Endothelial cell of umbilical vein (primary cell): ENCODE results near the gene C1orf185. TPM values are rescaled to one million over a fixed set of nuclear protein-coding genes. Genes with fewer than 3 reads are reported as not detected.

Experiments used
- BruUV-seq: library from RNA; stranded (reverse); fragments of 400-500 nt; replicated peaks from 2 replicates; lab custom pipeline; 2021; lab: Mats Ljungman, UMichigan
- CTCF ChIA-PET: fragments of 300-600, 350-600 bp; sonication (Branson Sonifier 250); formaldehyde crosslinking; loops from one replicate; lab custom pipeline; 2021; ENCODE audit warnings: antibody characterized with exemption, inconsistent platforms; lab: Charles Lee
- POLR2A ChIA-PET: fragments of 300-600, 350-600 bp; sonication (Branson Sonifier 250); formaldehyde crosslinking; loops from one replicate; lab custom pipeline; 2021; ENCODE audit warnings: antibody characterized with exemption, inconsistent platforms; lab: Charles Lee
- DNase-seq: peaks from one replicate; pipeline ENCODE4 v3.0.0-alpha.2; 2011; ENCODE audit warnings: low read depth, low spot score
- FAIRE-seq: peaks from 2 replicates; lab custom pipeline; 2011; peaks lifted over from hg19 to GRCh38; lab: Jason Lieb, UNC
- H2AFZ ChIP-seq: 2 replicates; pipeline ENCODE4 v1.6.0; 2012; ENCODE audit warnings: low read depth, low read length, control low read depth, inconsistent platforms
- H3K27ac ChIP-seq: 2 replicates; pipeline ENCODE4 v1.5.1; 2011; ENCODE audit warnings: low read depth, mild to moderate bottlenecking, control low read depth, low read length, moderate library complexity; ENCODE audit not compliant: insufficient read depth
- H3K27me3 ChIP-seq, 2 experiments: 2 replicates each; pipeline versions ENCODE4 v1.6.0 to v1.6.1; 2011; ENCODE audit warnings: low read length in 2 of 2, mixed read lengths in 1 of 2; ENCODE audit not compliant: control insufficient read depth in 2 of 2, insufficient read depth in 2 of 2
- H3K36me3 ChIP-seq, 2 experiments: 2 replicates in 1 of 2; 3 replicates in 1 of 2; pipeline ENCODE4 v1.5.1; 2011; ENCODE audit warnings: low read length in 2 of 2, mild to moderate bottlenecking in 1 of 2, moderate library complexity in 1 of 2; ENCODE audit not compliant: control insufficient read depth in 2 of 2, insufficient read depth in 2 of 2; ENCODE audit errors: extremely low read depth in 1 of 2
- H3K4me1 ChIP-seq: 3 replicates; pipeline ENCODE4 v1.5.1; 2011; ENCODE audit warnings: mild to moderate bottlenecking, low read length; ENCODE audit not compliant: control insufficient read depth, insufficient read depth; ENCODE audit errors: extremely low read depth
- H3K4me2 ChIP-seq: 2 replicates; pipeline ENCODE4 v1.6.1; 2011; ENCODE audit warnings: low read length, control low read depth, mixed read lengths; ENCODE audit not compliant: insufficient read depth
- H3K4me3 ChIP-seq, 3 experiments: fragments of 200-600 bp in 1 of 3; sonication (generic), shearing (Covaris generic) in 1 of 3; replicated peaks in 1 of 3; 2 replicates each; pipeline ENCODE4 v1.5.1; 2011 to 2016; ENCODE audit warnings: control low read depth in 3 of 3, low read length in 3 of 3, mild to moderate bottlenecking in 2 of 3, inconsistent platforms in 1 of 3, low read depth in 1 of 3, moderate library complexity in 1 of 3; ENCODE audit not compliant: insufficient read depth in 1 of 3
- H3K79me2 ChIP-seq: 2 replicates; pipeline ENCODE4 v1.6.0; 2012; ENCODE audit warnings: low read length, inconsistent platforms; ENCODE audit not compliant: control insufficient read depth, insufficient read depth
- H3K9ac ChIP-seq: replicated peaks from 2 replicates; pipeline ENCODE3; 2011; ENCODE audit warnings: low read length, control low read depth; ENCODE audit not compliant: insufficient read depth; ENCODE audit errors: extremely low read depth
- H3K9me1 ChIP-seq: replicated peaks from 3 replicates; pipeline ENCODE4 v1.6.0; 2011; ENCODE audit warnings: mild to moderate bottlenecking, low read length; ENCODE audit not compliant: control insufficient read depth, insufficient read depth; ENCODE audit errors: extremely low read depth
- H3K9me3 ChIP-seq: replicated peaks from 2 replicates; pipeline ENCODE4 v1.5.1; 2012; ENCODE audit warnings: low read length, inconsistent platforms; ENCODE audit not compliant: control insufficient read depth, insufficient read depth
- H4K20me1 ChIP-seq: replicated peaks from 2 replicates; pipeline ENCODE3; 2011; ENCODE audit warnings: mild to moderate bottlenecking, low read length; ENCODE audit not compliant: control insufficient read depth, insufficient read depth; ENCODE audit errors: extremely low read depth
- CTCF ChIP-seq, 2 donors: IDR thresholded peaks; 1 replicate in 1 of 2; 2 replicates in 1 of 2; pipeline ENCODE4 v1.5.1; 2011; ENCODE audit warnings: low read length in 2 of 2, mild to moderate bottlenecking in 2 of 2, moderate library complexity in 2 of 2, control low read depth in 1 of 2, inconsistent platforms in 1 of 2, low read depth in 1 of 2; ENCODE audit not compliant: insufficient read depth in 1 of 2; ENCODE audit errors: extremely low read depth in 1 of 2
- EZH2 ChIP-seq: IDR thresholded peaks from 2 replicates; pipeline ENCODE4 v1.6.1; 2012; ENCODE audit warnings: borderline replicate concordance, low read depth, mild to moderate bottlenecking, moderate library complexity, low read length, inconsistent platforms; ENCODE audit not compliant: severe bottlenecking
- FOS ChIP-seq: IDR thresholded peaks from 2 replicates; pipeline ENCODE4 v1.6.1; 2011; ENCODE audit warnings: mild to moderate bottlenecking, low read length, moderate library complexity, borderline replicate concordance; ENCODE audit not compliant: insufficient read depth
- GATA2 ChIP-seq: IDR thresholded peaks from 2 replicates; pipeline ENCODE4 v1.7.0; 2011; ENCODE audit warnings: low read depth, mild to moderate bottlenecking, moderate library complexity, mixed read lengths, low read length; ENCODE audit not compliant: insufficient read length, insufficient read depth
- JUN ChIP-seq: IDR thresholded peaks from 2 replicates; pipeline ENCODE4 v1.6.1; 2011; ENCODE audit warnings: borderline replicate concordance, low read depth; ENCODE audit not compliant: insufficient read length, insufficient read depth
- MAX ChIP-seq: IDR thresholded peaks from 2 replicates; pipeline ENCODE4 v1.6.1; 2011; ENCODE audit not compliant: insufficient read depth, insufficient read length
- MYC ChIP-seq: IDR thresholded peaks from one replicate; pipeline ENCODE4 v1.6.1; 2011; ENCODE audit warnings: mild to moderate bottlenecking, low read depth, low read length
- POLR2A ChIP-seq: IDR thresholded peaks from 2 replicates; pipeline ENCODE4 v1.6.1; 2012; ENCODE audit warnings: low read depth, mild to moderate bottlenecking, control low read depth, low read length
- POLR2AphosphoS5 ChIP-seq: IDR thresholded peaks from 2 replicates; pipeline ENCODE4 v1.6.1; 2012; ENCODE audit warnings: low read depth, mild to moderate bottlenecking, control low read depth, low read length, moderate library complexity; ENCODE audit not compliant: insufficient read depth
- dilution Hi-C: fragments of 300-500 bp; cut with MboI; formaldehyde crosslinking; loops from one replicate; pipeline ENCODE4 v1.15.0; 2019; ENCODE audit warnings: low sequenced_read_pairs; ENCODE audit not compliant: extremely low pct_ligation_motif_present
- intact Hi-C: fragments of 100-400 bp; cut with micrococcal nuclease; formaldehyde crosslinking; loops from one replicate; pipeline ENCODE4 v1.10.0; 2022
- polyA plus RNA-seq, 4 experiments: library from polyadenylated mRNA; depleted of rRNA in 3 of 4; stranded (reverse) in 3 of 4; unstranded in 1 of 4; fragments of >200 nt; gene quantifications; 2 replicates each; pipeline versions ENCODE4 v1.2.1 to v1.2.3, GENCODE V29; 2011 to 2012; ENCODE audit warnings: missing spikeins in 1 of 4
- total RNA-seq: library from RNA; stranded (reverse); gene quantifications from 2 replicates; pipeline ENCODE4 v1.2.3, GENCODE V29; 2021

The C1orf185 gene
- total and polyA plus RNA-seq, 2 donors (not counting 3 experiments of a cell fraction or from before 2014, with no cell fraction given) = not detected

GRCh38 chr1:51072651-51073050 is 29.4 kb upstream of the C1orf185 start:
- Histone ChIP-seq H3K36me3 (no peaks in the 10 kb centered on the region), H3K4me1 (no peaks in the 10 kb centered on the region), H2AFZ (no peak overlapping the region), H3K9me3 (no peaks in the 10 kb centered on the region), H3K9me1 (no peaks in the 10 kb centered on the region), H4K20me1 (no peaks in the 10 kb centered on the region), H3K79me2 (no peaks in the 10 kb centered on the region), H3K27me3 (peaks cover 8 to 21% of the 10 kb centered on the region in 2 experiments), H3K4me2 (no peak overlapping the region), H3K4me3 (no peak overlapping the region), H3K9ac (no peak overlapping the region), H3K27ac (no peak overlapping the region)
- TF ChIP-seq MYC (no peak), EZH2 (no peak), FOS (no peak), GATA2 (no peak), CTCF (IDR thresholded peaks at IDR 0.05; ENCODE audit: extremely low read depth in 1 of 2, insufficient read depth in 1 of 2, low read depth in 1 of 2, low read length in 2 of 2) (no peak), POLR2AphosphoS5 (no peak), MAX (no peak), POLR2A (no peak), JUN (no peak)
- dilution Hi-C loops = no loop called here
- FAIRE-seq = no peak
- intact Hi-C loops = no loop called here
- DNase-seq = no peak
- ChIA-PET CTCF (no interaction called here), POLR2A (no interaction called here)
- BruUV-seq = no TSS peak
